ENCODE measurements around the gene NPAT. TPM values are rescaled to one million over a fixed set of nuclear protein-coding genes. Genes with fewer than 3 reads are reported as not detected.

NPAT gene
- total RNA-seq, 2 donors from 2014 or later, result 21.8 to 23.8 TPM

DNA sequence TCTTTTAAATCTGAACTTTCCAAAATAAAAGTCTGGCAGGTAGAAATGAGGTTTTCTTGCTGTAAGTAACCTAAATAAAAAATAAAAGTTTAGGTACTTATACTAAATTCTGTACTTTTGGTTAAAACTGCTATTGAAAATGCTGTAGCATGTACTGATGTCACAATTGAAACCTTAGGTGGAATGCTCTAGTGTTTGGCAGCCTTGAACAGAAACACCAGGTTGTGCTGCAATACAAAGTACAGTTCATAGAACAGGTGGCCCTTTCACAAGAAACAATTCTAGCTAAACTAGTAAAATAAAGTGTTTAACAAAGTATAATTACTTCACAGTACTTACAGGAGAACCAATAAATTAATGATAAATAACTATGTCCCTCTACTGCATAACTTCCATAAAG lies 25.1 kb downstream of the NPAT start:
- H3K4me3 Mint-ChIP-seq, result no peak overlapping the region
- H3K9ac ChIP-seq (ENCODE audit: extremely low read depth, low read length, poor library complexity, severe bottlenecking), result no peak overlapping the region
- H3K27ac ChIP-seq (ENCODE audit: low read depth, low read length), result no peak overlapping the region
- peaks cover 4% of the 10 kb centered on the region for H3K4me1 Mint-ChIP-seq
- no peak for DNase-seq
- no peaks in the 10 kb centered on the region for H3K4me1 ChIP-seq (ENCODE audit: control insufficient read depth, insufficient read depth, low read length)
- no peaks in the 10 kb centered on the region for H3K9me3 Mint-ChIP-seq
- H3K36me3 Mint-ChIP-seq (ENCODE audit: low read depth), result peaks cover 45% of the 10 kb centered on the region
- TF ChIP-seq, protein P1, sequence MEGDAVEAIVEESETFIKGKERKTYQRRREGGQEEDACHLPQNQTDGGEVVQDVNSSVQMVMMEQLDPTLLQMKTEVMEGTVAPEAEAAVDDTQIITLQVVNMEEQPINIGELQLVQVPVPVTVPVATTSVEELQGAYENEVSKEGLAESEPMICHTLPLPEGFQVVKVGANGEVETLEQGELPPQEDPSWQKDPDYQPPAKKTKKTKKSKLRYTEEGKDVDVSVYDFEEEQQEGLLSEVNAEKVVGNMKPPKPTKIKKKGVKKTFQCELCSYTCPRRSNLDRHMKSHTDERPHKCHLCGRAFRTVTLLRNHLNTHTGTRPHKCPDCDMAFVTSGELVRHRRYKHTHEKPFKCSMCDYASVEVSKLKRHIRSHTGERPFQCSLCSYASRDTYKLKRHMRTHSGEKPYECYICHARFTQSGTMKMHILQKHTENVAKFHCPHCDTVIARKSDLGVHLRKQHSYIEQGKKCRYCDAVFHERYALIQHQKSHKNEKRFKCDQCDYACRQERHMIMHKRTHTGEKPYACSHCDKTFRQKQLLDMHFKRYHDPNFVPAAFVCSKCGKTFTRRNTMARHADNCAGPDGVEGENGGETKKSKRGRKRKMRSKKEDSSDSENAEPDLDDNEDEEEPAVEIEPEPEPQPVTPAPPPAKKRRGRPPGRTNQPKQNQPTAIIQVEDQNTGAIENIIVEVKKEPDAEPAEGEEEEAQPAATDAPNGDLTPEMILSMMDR (conservative IDR thresholded peaks at IDR 0.05), result no peak
- H3K4me3 ChIP-seq (ENCODE audit: low read length), result no peak overlapping the region
- peak overlapping the region; percentile 61 for H3K27ac Mint-ChIP-seq
- H3K9me3 ChIP-seq (ENCODE audit: control insufficient read depth, low read length), result no peaks in the 10 kb centered on the region
- no peaks in the 10 kb centered on the region for H3K27me3 Mint-ChIP-seq (ENCODE audit: insufficient read depth)
- H3K27me3 ChIP-seq (ENCODE audit: control insufficient read depth, insufficient read depth, low read length, poor library complexity, severe bottlenecking), result no peaks in the 10 kb centered on the region
- H3K36me3 ChIP-seq (ENCODE audit: control insufficient read depth, insufficient read depth, low read length), result peaks cover 36% of the 10 kb centered on the region

DNA sequence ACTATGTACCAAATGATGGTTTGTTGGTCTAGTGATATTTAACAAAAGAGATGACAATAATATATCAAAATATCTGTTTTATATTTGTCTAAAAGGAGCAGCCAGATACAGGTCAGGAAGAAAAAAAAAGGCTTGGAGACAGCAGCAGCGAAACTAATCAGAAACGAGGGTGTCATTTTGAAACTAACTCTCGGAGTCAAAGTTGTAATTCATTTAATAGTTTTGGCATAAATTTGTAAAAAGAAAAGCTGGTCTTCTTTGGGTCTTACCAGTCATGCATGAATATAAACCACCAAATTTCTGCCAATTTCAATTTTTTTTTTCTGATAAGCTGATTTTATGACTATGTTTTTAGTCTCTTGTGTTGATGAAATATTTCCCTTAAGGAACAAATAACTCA lies 25.5 kb downstream of the NPAT start:
- Mint-ChIP-seq H3K27me3 (ENCODE audit: insufficient read depth) (no peaks in the 10 kb centered on the region), H3K36me3 (ENCODE audit: low read depth) (peaks cover 45% of the 10 kb centered on the region), H3K4me1 (peaks cover 4% of the 10 kb centered on the region), H3K27ac (no peak overlapping the region), H3K4me3 (no peak overlapping the region), H3K9me3 (no peaks in the 10 kb centered on the region)
- Histone ChIP-seq H3K36me3 (ENCODE audit: control insufficient read depth, insufficient read depth, low read length) (peaks cover 39% of the 10 kb centered on the region), H3K4me1 (ENCODE audit: control insufficient read depth, insufficient read depth, low read length) (no peaks in the 10 kb centered on the region), H3K4me3 (ENCODE audit: low read length) (no peak overlapping the region), H3K9ac (ENCODE audit: extremely low read depth, low read length, poor library complexity, severe bottlenecking) (no peak overlapping the region), H3K27ac (ENCODE audit: low read depth, low read length) (no peak overlapping the region), H3K9me3 (ENCODE audit: control insufficient read depth, low read length) (no peaks in the 10 kb centered on the region), H3K27me3 (ENCODE audit: control insufficient read depth, insufficient read depth, low read length, poor library complexity, severe bottlenecking) (no peaks in the 10 kb centered on the region)
- WGBS, 2 experiments (ENCODE audit: insufficient coverage in 1 of 2, insufficient read length in 1 of 2), result 93 to 100% methylated on average over 3 of the region's 3 CpGs
- TF ChIP-seq, protein P1 (conservative IDR thresholded peaks at IDR 0.05), result no peak
- DNase-seq, result no peak

- Histone ChIP-seq H3K27ac (ENCODE audit: low read depth, low read length) (no peak overlapping the region), H3K36me3 (ENCODE audit: control insufficient read depth, insufficient read depth, low read length) (peaks cover 60% of the 10 kb centered on the region), H3K9ac (ENCODE audit: extremely low read depth, low read length, poor library complexity, severe bottlenecking) (no peak overlapping the region), H3K4me3 (ENCODE audit: low read length) (no peak overlapping the region), H3K4me1 (ENCODE audit: control insufficient read depth, insufficient read depth, low read length) (no peaks in the 10 kb centered on the region), H3K27me3 (ENCODE audit: control insufficient read depth, insufficient read depth, low read length, poor library complexity, severe bottlenecking) (no peaks in the 10 kb centered on the region), H3K9me3 (ENCODE audit: control insufficient read depth, low read length) (no peaks in the 10 kb centered on the region)
- no peak overlapping the region for H3K27ac Mint-ChIP-seq
- no peaks in the 10 kb centered on the region for H3K4me1 Mint-ChIP-seq
- peaks cover 57% of the 10 kb centered on the region for H3K36me3 Mint-ChIP-seq (ENCODE audit: low read depth)
- no peak for DNase-seq
- no peaks in the 10 kb centered on the region for H3K9me3 Mint-ChIP-seq
- TF ChIP-seq, protein P1 (conservative IDR thresholded peaks at IDR 0.05), result no peak
- H3K4me3 Mint-ChIP-seq, result no peak overlapping the region
- no peaks in the 10 kb centered on the region for H3K27me3 Mint-ChIP-seq (ENCODE audit: insufficient read depth)
Measured at GRCh38 chr11:108193725-108194124, 28.7 kb downstream of the NPAT start.
